Measurements from ENCODE around the gene KCNIP4. TPM values are rescaled to one million over a fixed set of nuclear protein-coding genes. Genes with fewer than 3 reads are reported as not detected.

Gene KCNIP4
- total and polyA plus RNA-seq, 10 donors = not detected

GRCh38 chr4:21830272-21830671, 118.3 kb downstream of the KCNIP4 start:
- peak; percentile 59 for DNase-seq
- no peak overlapping the region for H3K27ac ChIP-seq
- H3K4me3 ChIP-seq = no peak overlapping the region
- H3K4me1 ChIP-seq = no peaks in the 10 kb centered on the region
- no peaks in the 10 kb centered on the region for H3K36me3 ChIP-seq
- H3K9me3 ChIP-seq = peaks cover 0 to 21% (median 9%) of the 10 kb centered on the region in 8 donors
- H3K27me3 ChIP-seq (replicated peaks in 1 of 7) = no peaks in the 10 kb centered on the region
- intact Hi-C loops (cut with DNase I; ENCODE audit: low total_unique reads) = no loop called here
- 66 to 88% (median 73%) methylated on average over 5 of the region's 5 CpGs for WGBS, 5 donors
- TF ChIP-seq POLR2AphosphoS5 (IDR thresholded peaks at IDR 0.05) = no peak
- TF ChIP-seq CTCF (IDR thresholded peaks at IDR 0.05 in 8 of 11, conservative IDR thresholded peaks at IDR 0.05 in 3 of 11) = no peak
- TF ChIP-seq POLR2A (IDR thresholded peaks at IDR 0.05) = no peak

- intact Hi-C loops (cut with DNase I; ENCODE audit: low total_unique reads) = no loop called here
- Histone ChIP-seq H3K9me3 (peaks cover 0 to 21% (median 9%) of the 10 kb centered on the region in 8 donors), H3K27me3 (replicated peaks in 1 of 7) (no peaks in the 10 kb centered on the region), H3K27ac (no peak overlapping the region), H3K4me3 (no peak overlapping the region), H3K4me1 (no peaks in the 10 kb centered on the region), H3K36me3 (no peaks in the 10 kb centered on the region)
- 74 to 90% (median 79%) methylated on average over 3 of the region's 3 CpGs for WGBS, 5 donors
- no peak for TF ChIP-seq CTCF (IDR thresholded peaks at IDR 0.05 in 8 of 11, conservative IDR thresholded peaks at IDR 0.05 in 3 of 11)
- no peak for TF ChIP-seq POLR2AphosphoS5 (IDR thresholded peaks at IDR 0.05)
- no peak for TF ChIP-seq POLR2A (IDR thresholded peaks at IDR 0.05)
- no peak for DNase-seq
Observed at GRCh38 chr4:21827575-21827974, 121.0 kb downstream of the KCNIP4 start.

- H3K36me3 ChIP-seq = no peaks in the 10 kb centered on the region
- H3K4me3 ChIP-seq = no peak overlapping the region
- no peak for TF ChIP-seq POLR2AphosphoS5 (IDR thresholded peaks at IDR 0.05)
- no peak for TF ChIP-seq CTCF (IDR thresholded peaks at IDR 0.05 in 8 of 11, conservative IDR thresholded peaks at IDR 0.05 in 3 of 11)
- TF ChIP-seq POLR2A (IDR thresholded peaks at IDR 0.05) = no peak
- H3K4me1 ChIP-seq = no peaks in the 10 kb centered on the region
- 85 to 92% (median 87%) methylated on average over 4 of the region's 4 CpGs for WGBS, 5 donors
- H3K27me3 ChIP-seq (replicated peaks in 1 of 7) = no peaks in the 10 kb centered on the region
- peaks cover 0 to 8% (median 0%) of the 10 kb centered on the region in 8 donors for H3K9me3 ChIP-seq
- intact Hi-C loops (cut with DNase I; ENCODE audit: low total_unique reads) = no loop called here
- H3K27ac ChIP-seq = no peak overlapping the region
- DNase-seq = no peak
Observed at GRCh38 chr4:21826071-21826470, 122.5 kb downstream of the KCNIP4 start.

GRCh38 chr4:21819086-21819485, 129.5 kb downstream of the KCNIP4 start:
- intact Hi-C loops (cut with DNase I; ENCODE audit: low total_unique reads) = no loop called here
- H3K9me3 ChIP-seq = peaks cover 0 to 32% (median 27%) of the 10 kb centered on the region in 8 donors
- H3K4me3 ChIP-seq = no peak overlapping the region
- 60 to 79% (median 75%) methylated on average over 1 of the region's 1 CpG for WGBS, 5 donors
- no peak for DNase-seq
- no peak overlapping the region for H3K27ac ChIP-seq
- no peaks in the 10 kb centered on the region for H3K36me3 ChIP-seq
- H3K27me3 ChIP-seq (replicated peaks in 1 of 7) = no peaks in the 10 kb centered on the region
- no peaks in the 10 kb centered on the region for H3K4me1 ChIP-seq
- TF ChIP-seq CTCF (IDR thresholded peaks at IDR 0.05 in 8 of 11, conservative IDR thresholded peaks at IDR 0.05 in 3 of 11) (no peak), POLR2AphosphoS5 (IDR thresholded peaks at IDR 0.05) (no peak), POLR2A (IDR thresholded peaks at IDR 0.05) (no peak)
